ENCODE results near the gene GYG2. TPM values are rescaled to one million over a fixed set of nuclear protein-coding genes. Genes with fewer than 3 reads are reported as not detected.
"Not testable (repeated sequence)": the region's sequence is repeated elsewhere in the genome, so short reads cannot be mapped to it uniquely, and the experiment has no call there.

Gene GYG2
- total RNA-seq, 4 donors from 2014 or later: 4.6 to 18.1 (median 8.6) TPM

GRCh38 chrX:2892816-2893215 is 64.1 kb downstream of the GYG2 start:
- WGBS: 94% methylated on average over 5 of the region's 5 CpGs
- H3K9me3 ChIP-seq: no peaks in the 10 kb centered on the region
- intact Hi-C loops (cut with DNase I): no loop called here
- no peak overlapping the region for H3K4me3 ChIP-seq
- DNase-seq (ENCODE audit: extremely low spot score): no peak
- H3K27me3 ChIP-seq: no peaks in the 10 kb centered on the region
- peaks cover 0 to 7% (median 3%) of the 10 kb centered on the region in 4 donors for H3K4me1 ChIP-seq
- no peak for TF ChIP-seq POLR2AphosphoS5 (IDR thresholded peaks at IDR 0.05)
- TF ChIP-seq POLR2A (IDR thresholded peaks at IDR 0.05; ENCODE audit: low read depth): no peak
- TF ChIP-seq EP300 (IDR thresholded peaks at IDR 0.05): no peak
- TF ChIP-seq, protein P1, sequence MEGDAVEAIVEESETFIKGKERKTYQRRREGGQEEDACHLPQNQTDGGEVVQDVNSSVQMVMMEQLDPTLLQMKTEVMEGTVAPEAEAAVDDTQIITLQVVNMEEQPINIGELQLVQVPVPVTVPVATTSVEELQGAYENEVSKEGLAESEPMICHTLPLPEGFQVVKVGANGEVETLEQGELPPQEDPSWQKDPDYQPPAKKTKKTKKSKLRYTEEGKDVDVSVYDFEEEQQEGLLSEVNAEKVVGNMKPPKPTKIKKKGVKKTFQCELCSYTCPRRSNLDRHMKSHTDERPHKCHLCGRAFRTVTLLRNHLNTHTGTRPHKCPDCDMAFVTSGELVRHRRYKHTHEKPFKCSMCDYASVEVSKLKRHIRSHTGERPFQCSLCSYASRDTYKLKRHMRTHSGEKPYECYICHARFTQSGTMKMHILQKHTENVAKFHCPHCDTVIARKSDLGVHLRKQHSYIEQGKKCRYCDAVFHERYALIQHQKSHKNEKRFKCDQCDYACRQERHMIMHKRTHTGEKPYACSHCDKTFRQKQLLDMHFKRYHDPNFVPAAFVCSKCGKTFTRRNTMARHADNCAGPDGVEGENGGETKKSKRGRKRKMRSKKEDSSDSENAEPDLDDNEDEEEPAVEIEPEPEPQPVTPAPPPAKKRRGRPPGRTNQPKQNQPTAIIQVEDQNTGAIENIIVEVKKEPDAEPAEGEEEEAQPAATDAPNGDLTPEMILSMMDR (IDR thresholded peaks at IDR 0.05): no peak
- H3K27ac ChIP-seq (replicated peaks in 1 of 4): no peak overlapping the region
- no peaks in the 10 kb centered on the region for H3K36me3 ChIP-seq

DNA sequence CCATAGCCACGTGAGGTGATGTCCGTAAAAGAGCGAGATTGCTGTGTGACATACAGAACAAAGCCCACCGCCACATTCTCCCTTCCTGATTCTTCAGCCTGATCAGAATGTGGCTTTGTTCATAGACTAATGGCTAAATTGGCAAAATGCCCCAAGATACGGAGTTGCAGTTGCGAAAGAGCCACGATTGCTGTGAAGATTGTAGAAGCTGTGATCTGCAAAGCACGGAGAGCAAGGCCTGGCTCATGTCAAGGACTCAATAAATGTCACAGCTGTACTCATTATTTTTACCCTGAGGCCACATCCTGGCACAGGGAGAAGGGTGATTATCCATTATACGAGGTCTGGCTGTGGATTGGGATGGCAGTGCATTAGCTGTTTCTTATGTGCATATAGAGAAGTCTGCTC is 66.2 kb downstream of the GYG2 start:
- TF ChIP-seq, protein P1 (IDR thresholded peaks at IDR 0.05): no peak
- TF ChIP-seq POLR2AphosphoS5 (IDR thresholded peaks at IDR 0.05) (no peak), EP300 (IDR thresholded peaks at IDR 0.05) (no peak), POLR2A (IDR thresholded peaks at IDR 0.05; ENCODE audit: low read depth) (no peak)
- no peak for DNase-seq (ENCODE audit: extremely low spot score)
- no peak overlapping the region for H3K27ac ChIP-seq (replicated peaks in 1 of 4)
- no peaks in the 10 kb centered on the region for H3K36me3 ChIP-seq
- H3K4me3 ChIP-seq: no peak overlapping the region
- no peaks in the 10 kb centered on the region for H3K27me3 ChIP-seq
- 16% methylated on average over 9 of the region's 9 CpGs for WGBS
- no peaks in the 10 kb centered on the region for H3K4me1 ChIP-seq
- H3K9me3 ChIP-seq: no peaks in the 10 kb centered on the region
- intact Hi-C loops (cut with DNase I): no loop called here

- Histone ChIP-seq H3K4me1 (no peaks in the 10 kb centered on the region), H3K27me3 (no peaks in the 10 kb centered on the region), H3K9me3 (peaks cover 0 to 4% (median 0%) of the 10 kb centered on the region in 4 donors), H3K36me3 (no peaks in the 10 kb centered on the region), H3K4me3 (no peak overlapping the region), H3K27ac (replicated peaks in 1 of 4) (no peak overlapping the region)
- no peak for TF ChIP-seq POLR2A (IDR thresholded peaks at IDR 0.05; ENCODE audit: low read depth)
- TF ChIP-seq, protein P1 (IDR thresholded peaks at IDR 0.05): no peak
- TF ChIP-seq POLR2AphosphoS5 (IDR thresholded peaks at IDR 0.05): no peak
- TF ChIP-seq EP300 (IDR thresholded peaks at IDR 0.05): no peak
- WGBS: 79% methylated on average over 12 of the region's 12 CpGs
- DNase-seq (ENCODE audit: extremely low spot score): no peak
- intact Hi-C loops (cut with DNase I): no loop called here
Observed at GRCh38 chrX:2897311-2897689, 68.6 kb downstream of the GYG2 start.

DNA sequence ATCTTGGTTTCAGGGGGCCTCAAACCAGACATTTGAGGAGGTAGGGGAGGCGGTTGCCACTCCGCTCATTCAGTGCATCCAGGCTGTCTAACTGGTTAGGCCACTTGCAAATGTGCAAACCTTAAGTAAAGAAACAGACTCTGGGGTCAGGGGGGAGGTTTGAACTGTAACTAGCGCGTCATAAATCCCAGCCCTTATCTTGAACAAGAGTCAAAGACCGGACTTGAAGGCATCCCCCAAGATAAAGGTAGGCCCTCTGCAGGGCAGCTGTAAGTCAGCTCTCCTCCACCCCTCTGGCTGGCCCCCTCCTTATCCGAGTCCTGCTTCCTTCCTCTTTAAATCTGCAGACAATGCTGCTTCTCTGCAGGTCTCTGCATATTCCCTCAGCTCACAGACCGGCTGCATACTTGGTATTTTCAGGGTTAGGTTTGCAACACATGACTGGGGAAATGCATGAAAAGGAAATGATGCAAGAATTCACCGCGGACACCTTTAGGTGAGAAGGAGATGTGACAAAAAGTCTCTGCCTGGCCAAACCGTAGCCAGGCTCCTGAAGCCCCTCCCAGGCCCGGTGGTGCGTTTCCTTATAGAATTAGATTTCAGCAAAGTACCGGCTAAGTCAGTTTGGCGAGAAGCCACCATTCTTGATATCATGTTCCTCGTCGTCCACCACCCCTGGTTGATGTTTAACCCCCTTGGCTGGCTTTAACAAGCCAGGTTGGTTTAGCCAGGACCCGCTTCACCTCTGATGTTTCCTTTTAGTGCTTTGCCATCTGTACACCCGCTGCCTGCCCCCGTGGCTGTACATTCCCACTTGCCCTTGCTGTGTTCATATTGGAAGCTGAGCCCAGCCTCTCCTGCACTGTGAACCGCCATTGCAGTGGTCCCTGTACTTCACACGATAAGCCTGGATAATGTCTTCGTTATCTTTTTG is 69.2 kb downstream of the GYG2 start:
- H3K4me3 ChIP-seq; DNase-seq (ENCODE audit: extremely low spot score); H3K4me1 ChIP-seq; H3K27ac ChIP-seq (replicated peaks in 1 of 4); H3K36me3 ChIP-seq; intact Hi-C loops (cut with DNase I); H3K27me3 ChIP-seq: not testable (repeated sequence)
- peaks cover 0 to 11% (median 0%) of the 10 kb centered on the region in 4 donors for H3K9me3 ChIP-seq
- WGBS: 39% methylated on average over 22 of the region's 22 CpGs

GRCh38 chrX:2898846-2899512 is 70.2 kb downstream of the GYG2 start:
- Histone ChIP-seq H3K4me3 (no peak overlapping the region), H3K4me1 (no peaks in the 10 kb centered on the region), H3K27ac (replicated peaks in 1 of 4) (no peak overlapping the region), H3K36me3 (no peaks in the 10 kb centered on the region), H3K27me3 (no peaks in the 10 kb centered on the region), H3K9me3 (peaks cover 0 to 20% (median 0%) of the 10 kb centered on the region in 4 donors)
- WGBS: 76% methylated on average over 12 of the region's 13 CpGs
- intact Hi-C loops (cut with DNase I): no loop called here
- DNase-seq (ENCODE audit: extremely low spot score): no peak
- TF ChIP-seq POLR2A (IDR thresholded peaks at IDR 0.05; ENCODE audit: low read depth): no peak
- TF ChIP-seq EP300 (IDR thresholded peaks at IDR 0.05): no peak
- TF ChIP-seq, protein P1 (IDR thresholded peaks at IDR 0.05): no peak
- no peak for TF ChIP-seq POLR2AphosphoS5 (IDR thresholded peaks at IDR 0.05)

All from esophagus muscularis mucosa (tissue), 4 donors.